Measurements from ENCODE around the gene MMP24OS.
"Not testable (repeated sequence)": the region's sequence is repeated elsewhere in the genome, so short reads cannot be mapped to it uniquely, and the experiment has no call there.

MMP24OS gene

GRCh38 chr20:35277531-35278395 lies at the start of gene MMP24OS:
TSS of gene MMP24OS (minus strand) at chr20:35278122. CDS start at chr20:35277929, 193 bp downstream.
- DNase-seq (ENCODE audit: low read depth) = peak; percentile 86

DNA sequence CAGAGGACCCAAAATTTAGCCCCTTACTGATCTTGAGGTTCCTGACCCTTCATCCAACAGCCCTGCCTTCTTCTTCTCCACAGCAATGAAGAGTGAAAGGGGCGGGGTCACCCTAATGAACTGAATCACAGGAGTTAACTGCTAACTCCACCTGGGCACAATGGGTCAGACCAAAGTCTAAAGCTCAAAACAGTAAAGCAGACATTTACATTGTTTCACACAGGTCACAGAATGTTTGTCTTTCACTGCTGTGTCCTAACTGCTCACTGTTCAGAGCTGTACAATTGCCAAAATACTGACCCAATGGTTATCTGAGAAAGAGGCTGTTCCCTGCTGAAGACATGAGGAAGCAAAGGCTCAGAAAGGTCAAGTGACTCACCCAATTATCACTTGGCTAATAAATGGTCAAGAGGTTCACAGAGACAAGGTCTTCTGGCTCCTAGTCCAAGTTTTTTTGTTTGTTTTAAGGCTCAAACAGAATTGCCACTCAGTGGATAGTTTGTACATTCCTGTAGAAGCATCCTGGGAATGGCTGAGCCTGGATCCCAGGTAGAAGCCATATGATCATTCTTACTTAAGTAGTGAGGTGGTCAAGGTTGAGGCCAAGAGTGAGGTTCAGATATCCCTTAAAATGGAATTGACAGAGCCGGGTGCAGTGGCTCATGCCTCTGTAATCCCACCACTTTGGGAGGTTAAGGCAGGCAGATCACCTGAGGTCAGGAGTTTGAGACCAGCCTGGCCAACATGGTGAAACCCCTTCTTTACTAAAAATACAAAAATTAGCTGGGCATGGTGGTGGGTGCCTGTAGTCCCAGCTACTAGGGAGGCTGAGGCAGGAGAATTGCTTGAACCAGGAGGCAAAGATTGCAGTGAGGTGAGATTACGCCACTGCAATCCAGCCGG lies 49.4 kb upstream of the MMP24OS start:
- DNase-seq (ENCODE audit: low read depth) = no peak

GRCh38 chr20:35326740-35327073 lies 48.8 kb upstream of the MMP24OS start:
- DNase-seq (ENCODE audit: low read depth) = no peak

GRCh38 chr20:35326021-35326739 lies 48.3 kb upstream of the MMP24OS start:
- DNase-seq (ENCODE audit: low read depth) = no peak

DNA sequence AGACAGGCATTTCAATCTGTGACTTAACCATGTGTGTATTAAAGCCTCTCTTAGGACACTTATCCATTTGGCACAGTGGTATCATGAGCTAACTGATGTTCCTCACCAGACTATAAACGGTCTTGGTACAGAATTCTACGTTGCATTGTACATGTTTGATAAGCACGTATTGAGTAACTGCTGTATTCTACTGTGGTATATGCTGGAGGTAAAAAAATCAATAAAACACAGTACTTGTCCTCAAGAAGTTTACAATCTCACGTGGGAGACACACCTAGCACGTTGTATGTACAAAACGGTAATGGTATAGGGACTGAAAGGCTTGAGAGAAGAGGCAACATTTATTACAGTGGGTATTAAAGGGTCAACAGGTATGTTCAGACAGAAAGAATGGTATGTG lies 47.5 kb upstream of the MMP24OS start:
- DNase-seq (ENCODE audit: low read depth) = no peak

GRCh38 chr20:35320396-35321126 lies 42.6 kb upstream of the MMP24OS start:
- no peak for DNase-seq (ENCODE audit: low read depth)

- DNase-seq (ENCODE audit: low read depth) = no peak
Measured at GRCh38 chr20:35319871-35320197, 41.9 kb upstream of the MMP24OS start.

DNA sequence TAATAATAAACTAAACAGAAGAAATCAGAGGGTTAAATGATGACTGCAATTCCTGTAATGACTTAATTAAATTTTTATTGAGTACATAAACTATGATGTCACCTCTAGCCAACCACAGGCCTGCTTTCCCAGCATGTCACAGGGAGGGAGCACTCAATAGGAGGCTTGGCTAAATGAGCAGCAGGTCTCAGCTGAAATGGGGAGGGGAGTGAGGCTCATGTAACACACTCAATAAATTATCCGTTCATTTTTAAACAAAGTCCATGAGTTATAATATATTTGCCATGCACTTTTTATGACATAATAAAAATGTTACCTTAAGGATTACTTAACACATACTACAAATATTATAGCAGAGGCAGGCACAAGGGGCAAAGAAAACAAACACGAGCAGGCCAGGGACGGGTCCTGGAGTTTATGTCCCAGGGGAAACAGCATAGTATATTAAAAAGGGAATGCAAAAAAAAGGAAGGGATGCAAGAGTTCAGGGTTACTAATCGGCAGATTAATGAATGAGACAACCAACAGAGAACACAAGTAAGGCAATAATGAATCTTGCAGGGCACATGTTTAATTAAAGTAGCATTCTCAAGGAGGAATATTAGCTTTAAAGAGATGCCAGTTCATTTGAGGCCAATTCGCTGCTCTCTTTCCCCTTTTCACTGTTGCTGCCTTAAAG lies 41.4 kb upstream of the MMP24OS start:
- DNase-seq (ENCODE audit: low read depth) = no peak

- DNase-seq (ENCODE audit: low read depth) = no peak
Measured at GRCh38 chr20:35318502-35319157, 40.7 kb upstream of the MMP24OS start.

- DNase-seq (ENCODE audit: low read depth) = no peak
Measured at GRCh38 chr20:35317416-35318210, 39.7 kb upstream of the MMP24OS start.

DNA sequence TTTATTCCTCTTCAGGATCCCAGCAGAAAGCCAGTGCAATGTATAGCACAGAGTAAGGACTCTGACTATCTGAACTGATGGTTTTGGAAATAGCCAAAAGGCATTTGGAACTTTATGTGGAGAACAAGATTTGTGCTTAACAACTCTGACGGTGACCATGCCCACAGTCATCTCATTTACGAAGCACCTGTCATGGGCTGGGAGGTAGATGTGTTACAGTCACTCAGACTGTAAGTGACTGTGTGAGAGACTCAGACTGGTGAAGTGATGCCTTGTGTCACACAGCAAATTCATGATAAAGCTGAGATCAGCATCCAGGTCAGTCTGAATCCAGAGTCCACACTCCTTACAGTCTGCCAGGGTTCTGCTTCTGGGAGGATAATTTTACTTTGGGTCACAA lies 38.2 kb upstream of the MMP24OS start:
- DNase-seq (ENCODE audit: low read depth) = no peak

DNA sequence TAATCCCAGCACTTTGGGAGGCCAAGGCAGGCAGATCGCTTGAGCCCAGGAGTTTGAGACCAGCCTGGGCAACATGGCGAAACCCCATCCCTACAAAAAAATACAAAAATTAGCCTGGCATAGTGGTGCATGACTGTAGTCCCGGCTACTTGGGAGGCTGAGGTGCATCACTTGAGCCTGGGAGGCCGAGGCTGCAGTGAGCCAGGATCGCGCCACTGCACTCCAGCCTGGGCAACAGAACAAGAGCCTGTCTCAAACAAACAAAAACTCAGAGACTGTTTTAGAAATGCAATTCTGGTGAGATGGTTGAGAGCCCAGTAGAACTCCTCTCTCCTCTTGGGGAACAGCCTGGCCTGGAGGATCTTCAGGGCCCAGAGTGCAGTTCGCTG lies 37.7 kb upstream of the MMP24OS start:
- not testable (repeated sequence) for DNase-seq (ENCODE audit: low read depth)

DNA sequence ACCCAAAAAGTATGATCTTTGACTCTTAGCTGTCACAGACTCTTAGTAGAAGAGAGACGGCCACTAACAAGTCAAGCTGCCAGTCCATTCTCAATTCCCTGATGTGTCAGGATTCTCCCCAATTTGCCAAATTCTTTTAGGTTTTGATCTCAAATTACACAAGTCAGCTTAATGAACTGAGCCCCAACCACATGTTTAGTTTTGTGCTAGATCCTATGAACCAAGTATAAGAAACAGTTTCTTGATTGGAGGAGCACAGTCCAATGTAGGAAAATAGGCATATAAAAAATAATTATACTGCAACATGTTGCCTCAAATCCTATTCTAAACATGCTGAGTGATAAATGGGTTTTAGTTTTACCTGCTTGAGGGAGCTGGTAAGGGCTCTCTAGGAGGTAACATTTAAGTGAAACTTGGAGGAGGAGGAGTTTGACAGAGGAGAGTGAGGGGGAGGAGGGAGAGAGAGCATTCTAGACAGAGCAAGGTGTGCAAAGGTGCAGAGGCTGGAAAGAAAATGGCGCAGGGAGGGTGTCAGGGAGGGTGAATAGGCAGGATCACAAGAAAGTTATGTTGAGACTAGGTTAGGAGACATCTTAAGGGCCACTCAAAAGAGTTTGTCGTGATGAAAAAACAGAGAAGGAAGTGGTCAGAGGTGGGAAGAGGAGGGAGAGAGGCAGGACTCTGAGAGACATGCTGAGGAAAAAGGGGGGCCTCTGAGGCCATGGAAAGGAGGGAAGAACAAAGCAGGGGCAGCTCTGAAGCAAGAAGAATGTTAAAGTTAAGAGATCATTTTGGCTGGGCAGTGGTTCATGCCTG lies 37.1 kb upstream of the MMP24OS start:
- DNase-seq (ENCODE audit: low read depth) = no peak

GRCh38 chr20:35312318-35312717 lies 34.4 kb upstream of the MMP24OS start:
- no peak for DNase-seq (ENCODE audit: low read depth)

DNA sequence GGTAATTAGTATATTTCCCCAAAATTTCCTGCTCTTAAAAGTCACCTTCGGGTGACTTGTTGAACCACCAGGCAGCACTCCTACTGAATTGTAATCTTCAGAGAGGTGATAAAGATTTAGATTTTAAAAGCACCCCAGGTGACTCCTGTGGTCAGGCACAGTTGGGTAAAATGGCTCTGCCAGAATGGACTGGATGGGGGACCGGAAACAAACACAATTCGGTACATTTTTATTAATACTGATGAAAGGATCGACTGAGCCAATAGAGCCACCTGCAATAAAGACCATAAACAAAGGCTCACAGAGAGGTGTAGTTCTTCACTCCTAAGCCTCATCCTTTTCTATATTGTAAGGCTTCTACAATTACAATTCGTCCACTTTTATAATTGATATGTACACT lies 33.9 kb upstream of the MMP24OS start:
- DNase-seq (ENCODE audit: low read depth) = no peak

GRCh38 chr20:35311409-35311808 lies 33.5 kb upstream of the MMP24OS start:
- DNase-seq (ENCODE audit: low read depth) = peak; percentile 65

- no peak for DNase-seq (ENCODE audit: low read depth)
Measured at GRCh38 chr20:35307666-35308653, 30.0 kb upstream of the MMP24OS start.
